SK-N-MC (cell line): ENCODE results near the gene MRPS23.

Experiments
- EZH2 ChIP-seq: fragments of 200-600 bp; sonication (generic); IDR thresholded peaks from one replicate; pipeline ENCODE4 v1.6.1; 2017; ENCODE audit warnings: antibody characterized with exemption
- FOXP2 ChIP-seq: optimal IDR thresholded peaks from 2 replicates; pipeline ENCODE3; 2011; ENCODE audit warnings: mild to moderate bottlenecking, moderate library complexity; ENCODE audit not compliant: insufficient read depth; ENCODE audit errors: extremely low read length, control extremely low read depth
- POLR2AphosphoS5 ChIP-seq: IDR thresholded peaks from 2 replicates; pipeline ENCODE4 v1.6.1; 2012; ENCODE audit warnings: mild to moderate bottlenecking, low read depth, low read length, borderline replicate concordance

DNA sequence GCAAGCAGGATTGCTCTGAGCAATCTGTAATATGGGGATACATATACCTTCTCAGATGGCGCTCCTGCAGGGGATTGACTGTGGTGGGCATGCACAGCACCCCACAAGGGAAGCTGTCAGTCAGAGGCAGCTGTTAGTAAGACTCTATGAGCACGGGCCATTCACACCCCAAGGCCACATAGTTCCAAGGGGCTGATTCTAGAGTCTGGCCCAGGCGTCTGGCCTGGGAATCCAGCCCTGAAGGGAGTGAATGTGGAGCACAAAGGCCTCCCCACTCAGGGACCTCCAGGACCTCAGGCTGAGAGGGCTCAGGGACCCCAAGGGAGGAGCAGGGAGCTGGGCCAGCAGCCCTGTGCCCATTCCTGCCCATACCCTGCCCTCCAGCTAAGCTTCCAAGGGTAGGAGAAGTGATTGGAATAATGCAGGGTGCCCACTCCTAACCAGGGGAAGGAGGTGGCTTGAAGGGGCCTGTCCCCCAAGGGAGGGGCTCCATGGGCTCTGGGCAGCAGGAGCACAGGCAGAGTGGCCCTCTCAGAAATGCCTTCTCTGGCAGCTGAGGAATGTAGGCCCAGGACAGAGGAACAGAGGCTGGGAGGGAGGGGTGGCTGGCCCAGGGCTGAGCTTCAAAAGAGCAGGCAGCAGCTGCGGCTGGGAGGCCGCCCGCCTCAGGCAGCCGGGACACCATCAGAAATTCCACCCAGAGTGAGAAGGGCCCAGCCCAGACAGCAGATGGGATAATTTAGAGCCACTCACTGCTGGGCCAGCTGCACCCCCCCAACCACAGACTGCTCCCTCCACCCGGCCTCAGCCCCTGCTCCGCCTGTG is 48.9 kb upstream of the MRPS23 start:
- TF ChIP-seq EZH2, result no peak
- no peak for TF ChIP-seq POLR2AphosphoS5
- TF ChIP-seq FOXP2, result no peak
